IPS DF 4.7 (cell line): ENCODE measurements around the gene MR1.

Experiments
- DNase-seq: peaks from one replicate; pipeline ENCODE4 v3.0.0-alpha.2; 2013; ENCODE audit warnings: low spot score; ENCODE audit errors: extremely low read depth

Gene MR1

DNA sequence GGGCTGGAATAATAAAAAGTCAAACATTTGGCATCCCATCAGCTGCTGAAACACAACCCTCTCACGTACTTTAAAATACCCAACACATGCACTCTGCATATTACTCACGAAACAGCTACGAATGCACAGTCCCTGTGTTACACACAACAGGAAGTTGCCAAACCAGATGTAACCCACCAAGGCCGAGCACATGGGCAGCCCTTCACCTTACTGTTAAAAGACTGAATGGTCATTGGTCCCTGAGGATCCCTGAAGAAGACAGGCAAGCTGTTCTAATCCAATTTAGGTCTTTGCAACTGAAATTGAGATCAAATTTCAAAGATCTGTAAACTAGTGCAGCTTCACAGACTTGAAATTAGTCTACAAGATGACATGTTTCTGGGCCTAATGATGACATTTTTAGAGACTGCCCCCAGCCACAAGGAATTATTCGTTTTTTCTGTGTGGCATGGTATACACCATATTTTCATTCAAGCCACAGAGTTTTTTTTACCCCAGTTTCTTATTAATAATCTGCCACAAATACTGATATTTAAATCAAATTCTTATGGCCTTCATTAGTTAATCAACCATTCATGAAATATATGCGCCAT is 29.1 kb downstream of the MR1 start:
- DNase-seq: no peak

- DNase-seq: no peak
These were observed 30.3 kb downstream of the MR1 start for GRCh38 chr1:181064011-181064623.

DNA sequence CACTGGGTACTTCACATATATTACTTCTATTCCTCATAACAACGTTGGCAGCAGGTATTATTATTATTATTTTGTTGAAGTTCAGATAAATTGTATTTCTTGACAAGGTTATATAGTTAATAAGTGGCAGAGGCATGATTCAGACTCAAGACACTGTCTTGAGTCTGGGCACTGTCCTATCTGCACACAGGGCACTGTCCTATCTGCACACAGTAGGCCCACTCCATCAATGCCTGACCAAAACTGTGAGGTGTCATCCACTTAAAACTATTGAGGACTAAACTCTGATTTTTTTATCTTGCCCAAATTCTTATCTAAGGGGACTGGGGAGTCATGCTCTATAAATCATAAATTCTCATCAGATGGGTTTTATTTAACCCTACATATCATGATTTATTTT is 30.9 kb downstream of the MR1 start:
- no peak for DNase-seq

DNA sequence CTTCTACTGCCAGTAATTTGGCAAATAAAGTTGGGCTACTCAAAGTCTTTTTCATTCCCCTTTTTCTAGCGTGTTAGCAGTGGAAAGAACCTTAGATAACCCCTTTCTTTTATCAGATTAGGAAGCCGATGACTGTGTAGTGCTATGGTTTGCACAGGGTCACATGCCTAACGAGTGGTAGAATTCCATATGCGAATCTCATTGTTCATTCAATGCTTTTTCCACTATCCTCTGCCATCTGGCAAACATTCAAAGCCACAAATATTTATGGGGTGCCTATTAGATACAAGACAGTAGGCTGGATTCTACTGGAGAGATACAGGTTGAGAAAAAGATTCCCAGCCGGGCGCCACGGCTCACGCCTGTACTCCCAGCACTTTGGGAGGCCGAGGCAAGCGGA is 39.9 kb downstream of the MR1 start:
- DNase-seq: no peak

- no peak for DNase-seq
These were observed 42.1 kb downstream of the MR1 start for GRCh38 chr1:181075766-181076350.

DNA sequence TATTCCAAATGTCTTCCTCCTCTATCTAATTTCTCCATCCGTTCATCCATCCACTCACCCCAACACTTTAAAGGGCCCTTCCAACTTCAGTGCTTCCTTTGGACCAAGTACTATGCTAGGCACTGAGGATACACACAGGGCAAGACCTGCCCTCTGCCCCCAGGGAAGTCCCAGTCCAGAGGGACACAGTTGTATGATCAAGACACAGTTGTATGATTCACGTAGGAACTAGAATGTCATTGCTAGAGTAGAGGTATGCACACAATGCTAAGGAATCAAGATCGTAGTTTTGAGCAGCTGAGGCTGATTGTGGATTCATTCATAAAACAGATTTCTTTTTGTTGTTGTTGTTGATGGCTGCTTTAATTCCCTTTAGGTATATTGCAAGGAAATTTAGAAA is 43.1 kb downstream of the MR1 start:
- DNase-seq: no peak

DNA sequence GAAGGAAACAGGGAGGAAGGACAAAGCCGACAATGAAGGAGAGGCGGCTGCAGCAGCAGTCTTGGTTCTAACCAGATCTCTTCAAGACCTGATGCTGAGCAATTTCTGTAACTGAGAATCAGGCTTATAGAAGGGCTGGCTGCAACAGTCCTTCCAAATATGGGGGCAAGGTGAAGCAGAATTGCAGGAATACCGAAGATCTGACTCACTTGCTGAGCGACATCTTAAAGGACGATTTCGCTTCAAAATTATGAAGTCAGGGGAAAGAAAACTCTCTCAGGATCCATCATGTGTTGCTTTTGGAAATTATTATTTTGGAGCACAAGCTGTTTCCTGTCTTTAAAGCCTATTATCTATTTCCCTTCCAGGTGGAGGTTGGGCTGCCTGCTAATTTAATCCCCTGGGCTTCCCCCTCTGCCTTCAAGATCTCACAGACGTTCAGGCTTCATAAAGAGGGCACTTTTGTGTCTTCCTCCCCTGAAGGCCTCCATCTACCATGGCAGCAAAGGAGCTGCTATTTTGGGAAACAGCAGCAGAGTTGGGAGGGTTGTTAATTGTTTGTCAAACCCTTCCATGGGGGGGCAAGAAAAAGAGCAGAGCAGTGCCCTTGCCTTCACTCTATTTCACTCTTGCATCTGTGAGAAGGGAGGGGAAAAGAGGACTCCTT is 43.9 kb downstream of the MR1 start:
- DNase-seq: no peak

DNA sequence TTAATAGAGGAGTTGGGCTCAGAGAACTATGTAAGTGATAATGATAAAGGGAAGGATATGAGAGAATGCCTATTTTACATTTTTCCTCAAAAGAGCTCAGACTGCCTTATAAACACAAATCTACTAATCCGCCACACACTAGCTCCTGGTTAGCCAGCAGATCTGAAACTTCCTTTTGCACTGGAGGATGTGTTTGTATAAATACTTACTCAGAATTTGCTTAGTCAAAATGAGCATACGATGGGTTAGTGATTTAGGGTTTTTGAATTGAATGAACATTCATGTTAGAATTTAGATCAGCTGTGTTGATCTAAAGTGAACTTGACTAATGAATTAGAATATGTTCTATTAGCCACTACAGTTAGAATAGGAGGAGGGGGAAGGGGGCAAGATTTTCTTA is 45.6 kb downstream of the MR1 start:
- DNase-seq: no peak

GRCh38 chr1:181079920-181080319 is 46.1 kb downstream of the MR1 start:
- no peak for DNase-seq

- no peak for DNase-seq
These were observed 46.8 kb downstream of the MR1 start for GRCh38 chr1:181080556-181080955.

GRCh38 chr1:181081395-181081794 is 47.6 kb downstream of the MR1 start:
- no peak for DNase-seq

DNA sequence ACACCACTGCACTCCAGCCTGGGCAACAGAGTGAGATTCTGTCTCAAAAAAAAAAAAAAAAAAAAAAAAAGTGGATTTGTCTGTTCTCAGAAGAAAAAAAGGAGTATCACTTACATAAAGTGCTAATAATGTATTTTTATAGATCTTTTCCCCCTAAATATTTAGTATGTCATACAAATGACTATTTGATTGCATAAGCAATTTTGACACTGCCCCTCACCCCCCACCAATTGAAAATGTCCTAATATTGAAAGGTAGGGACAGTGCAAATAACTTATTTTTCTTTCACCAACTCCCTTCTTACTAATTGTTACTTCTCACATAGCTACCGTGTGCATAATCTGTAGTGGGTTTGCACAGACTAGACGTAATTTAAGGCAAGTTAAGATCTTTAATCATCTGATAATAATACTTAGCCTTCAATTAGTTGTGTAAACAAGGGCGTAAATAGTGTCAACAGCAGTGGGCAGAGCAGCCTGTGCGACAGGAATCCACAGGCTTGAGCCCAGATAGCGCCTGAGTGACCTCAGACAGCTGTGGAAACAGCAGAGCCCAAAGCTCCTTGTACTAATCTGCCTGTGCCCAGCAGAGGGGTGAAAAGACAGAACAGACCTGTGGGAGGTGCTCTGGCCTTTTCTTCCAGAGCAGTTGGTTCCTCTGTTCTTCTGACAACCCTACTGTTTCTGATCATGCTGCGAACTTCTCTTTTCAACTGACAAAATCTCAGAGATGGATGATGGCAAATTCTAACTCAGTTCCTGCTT is 50.2 kb downstream of the MR1 start:
- DNase-seq: no peak

DNA sequence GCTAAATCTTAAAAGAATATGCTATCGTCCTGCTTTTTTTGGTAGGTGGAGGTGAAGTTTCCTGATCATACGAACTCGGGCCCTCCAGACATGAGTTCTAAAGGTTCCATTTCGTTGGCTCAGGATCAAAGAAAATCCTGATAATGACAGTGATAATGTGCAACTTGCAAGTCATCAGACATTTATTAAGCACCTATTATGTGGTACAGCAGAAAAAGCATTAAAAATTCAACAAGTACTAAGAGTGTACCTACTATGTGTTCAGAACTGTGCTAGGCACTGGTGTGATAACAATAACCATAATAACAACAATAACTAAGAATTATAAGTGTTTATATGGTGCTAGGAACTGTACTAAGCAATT is 50.8 kb downstream of the MR1 start:
- no peak for DNase-seq

DNA sequence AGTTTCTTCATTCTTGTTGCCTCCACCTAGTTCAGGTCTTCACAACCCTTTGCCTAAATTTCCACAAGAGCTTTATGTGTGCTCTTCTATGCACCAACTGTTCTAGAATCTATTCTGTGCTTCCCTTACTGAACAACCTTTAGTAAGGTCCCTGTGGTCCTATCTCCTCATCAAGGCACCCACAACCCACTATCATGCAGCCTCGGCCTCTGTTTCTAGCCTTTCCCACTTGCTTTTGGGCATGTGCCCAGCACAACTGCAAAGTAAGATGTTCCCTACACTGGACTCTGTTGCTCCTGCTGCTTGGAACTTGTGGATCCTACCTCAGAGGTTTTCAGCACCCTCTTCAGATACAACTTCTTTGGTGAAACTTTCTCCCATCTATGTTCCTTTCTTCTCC is 52.3 kb downstream of the MR1 start:
- DNase-seq: no peak

- no peak for DNase-seq
These were observed 53.1 kb downstream of the MR1 start for GRCh38 chr1:181086926-181087325.

GRCh38 chr1:181087400-181087901 is 53.7 kb downstream of the MR1 start:
- no peak for DNase-seq

DNA sequence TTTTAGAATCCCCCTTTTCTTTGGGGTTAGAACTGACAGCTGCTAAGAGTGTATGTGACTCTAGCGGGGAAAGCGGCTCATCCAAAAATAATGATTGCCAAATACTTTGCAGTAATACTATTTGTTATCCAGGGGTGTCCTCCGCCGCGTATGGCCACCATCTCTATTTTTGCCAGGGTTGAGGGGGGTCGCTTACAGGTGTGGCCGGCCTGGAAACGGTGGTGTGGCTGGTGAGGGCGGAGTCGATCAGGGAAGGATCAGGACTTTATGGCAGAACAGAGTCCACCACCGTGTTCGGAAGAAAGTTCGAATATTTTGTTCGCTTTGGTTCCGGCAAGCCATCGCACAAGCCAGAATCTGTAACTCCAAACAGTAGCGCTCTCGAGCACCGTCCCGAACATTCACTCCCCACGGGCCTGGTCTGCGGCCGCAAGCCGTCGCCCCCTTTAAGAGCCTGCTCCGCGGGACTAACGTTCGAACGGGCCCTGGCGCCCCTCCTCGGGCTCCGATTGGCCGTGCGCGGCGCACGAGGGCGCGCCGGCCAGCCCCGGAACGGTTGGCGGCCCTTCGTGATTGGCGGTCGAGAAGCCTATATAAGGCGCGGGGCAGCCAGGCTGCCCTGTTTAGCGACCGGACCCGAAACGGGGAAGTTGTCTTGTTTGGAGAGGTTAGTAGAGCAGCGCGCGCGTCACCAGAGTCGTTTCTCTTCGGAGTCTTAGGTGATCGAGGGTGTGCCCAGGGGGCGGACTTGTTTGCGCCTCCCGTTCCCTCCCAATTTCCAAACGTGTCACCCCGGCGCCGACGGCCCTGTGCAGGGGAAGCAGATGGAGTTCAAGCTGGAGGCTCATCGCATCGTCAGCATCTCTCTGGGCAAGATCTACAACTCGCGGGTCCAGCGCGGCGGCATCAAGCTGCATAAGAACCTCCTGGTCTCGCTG is 54.6 kb downstream of the MR1 start, which contains the start of gene IER5:
Gene IER5 (plus strand): TSS at position 622 of the 938 bp plus-strand sequence. CDS start 203 bp downstream, at position 825.
- peak; percentile 79 for DNase-seq

DNA sequence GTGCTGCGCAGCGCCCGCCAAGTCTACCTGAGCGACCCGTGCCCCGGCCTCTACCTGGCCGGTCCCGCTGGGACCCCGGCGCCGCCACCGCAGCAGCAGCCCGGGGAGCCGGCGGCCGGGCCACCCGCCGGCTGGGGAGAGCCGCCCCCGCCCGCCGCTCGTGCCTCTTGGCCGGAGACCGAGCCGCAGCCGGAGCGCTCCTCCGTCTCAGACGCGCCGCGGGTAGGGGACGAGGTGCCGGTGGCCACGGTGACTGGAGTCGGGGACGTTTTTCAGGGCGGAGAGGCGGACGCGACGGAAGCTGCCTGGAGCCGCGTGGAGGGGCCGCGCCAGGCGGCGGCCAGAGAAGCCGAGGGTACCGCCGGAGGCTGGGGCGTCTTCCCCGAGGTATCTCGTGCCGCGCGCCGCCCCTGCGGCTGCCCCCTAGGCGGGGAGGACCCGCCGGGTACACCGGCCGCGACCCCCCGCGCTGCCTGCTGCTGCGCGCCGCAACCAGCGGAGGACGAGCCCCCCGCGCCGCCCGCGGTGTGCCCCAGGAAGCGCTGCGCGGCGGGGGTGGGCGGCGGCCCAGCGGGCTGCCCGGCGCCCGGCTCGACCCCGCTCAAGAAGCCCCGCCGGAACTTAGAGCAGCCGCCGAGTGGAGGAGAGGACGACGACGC is 55.4 kb downstream of the MR1 start:
- no peak for DNase-seq

GRCh38 chr1:181089676-181090544 is 56.1 kb downstream of the MR1 start:
- DNase-seq: no peak
